Measurements from ENCODE around the gene RPL36A.
A peak's percentile ranks its signal among the peaks of the same experiment; 100 is the strongest.

RPL36A gene

DNA sequence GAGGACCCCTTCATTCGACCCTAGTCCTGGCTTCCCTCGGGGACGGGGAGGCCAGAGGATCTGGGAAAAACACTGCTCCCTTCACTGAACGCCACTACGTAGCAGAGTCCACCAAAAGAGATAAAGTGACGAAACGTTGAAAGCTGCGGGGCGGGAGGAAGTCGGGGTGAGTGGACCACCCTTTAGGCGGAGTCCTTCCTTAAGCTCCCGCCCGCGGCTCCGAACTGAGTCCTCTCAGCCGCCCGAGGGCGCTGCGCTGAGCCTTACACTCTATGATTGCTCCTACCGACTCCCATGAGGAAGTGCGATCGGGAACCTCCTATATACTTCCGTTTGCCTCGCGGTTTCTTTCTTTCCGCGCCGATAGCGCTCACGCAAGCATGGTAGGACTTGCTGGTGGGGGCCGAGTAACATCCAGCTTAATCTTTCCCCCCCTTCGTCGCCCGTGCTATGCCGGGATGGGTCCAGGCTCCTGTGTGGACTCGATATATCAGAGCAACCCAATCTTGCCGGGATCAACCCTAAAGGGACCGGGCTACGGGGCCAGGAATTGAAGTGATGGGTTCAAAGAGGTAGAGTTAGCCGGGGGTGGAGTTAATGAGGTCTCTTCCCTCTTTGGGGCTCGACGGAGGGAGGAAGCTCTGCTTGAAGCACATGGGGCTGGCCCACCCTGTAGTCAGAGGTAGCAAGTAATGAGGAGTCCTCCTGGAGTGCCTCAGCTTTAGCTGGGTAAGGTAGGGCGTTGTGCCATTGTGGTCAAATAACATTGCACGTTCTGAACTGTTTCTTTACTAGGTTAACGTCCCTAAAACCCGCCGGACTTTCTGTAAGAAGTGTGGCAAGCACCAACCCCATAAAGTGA lies at the start of gene RPL36A:
Gene RPL36A (plus strand): TSS at position 348 of the 862 bp plus-strand sequence. CDS start 33 bp downstream, at position 381.
- H3K4me3 ChIP-seq (ENCODE audit: low read depth, low read length) = peak within 1 kb of the TSS; percentile 66
- TF ChIP-seq, protein P1, sequence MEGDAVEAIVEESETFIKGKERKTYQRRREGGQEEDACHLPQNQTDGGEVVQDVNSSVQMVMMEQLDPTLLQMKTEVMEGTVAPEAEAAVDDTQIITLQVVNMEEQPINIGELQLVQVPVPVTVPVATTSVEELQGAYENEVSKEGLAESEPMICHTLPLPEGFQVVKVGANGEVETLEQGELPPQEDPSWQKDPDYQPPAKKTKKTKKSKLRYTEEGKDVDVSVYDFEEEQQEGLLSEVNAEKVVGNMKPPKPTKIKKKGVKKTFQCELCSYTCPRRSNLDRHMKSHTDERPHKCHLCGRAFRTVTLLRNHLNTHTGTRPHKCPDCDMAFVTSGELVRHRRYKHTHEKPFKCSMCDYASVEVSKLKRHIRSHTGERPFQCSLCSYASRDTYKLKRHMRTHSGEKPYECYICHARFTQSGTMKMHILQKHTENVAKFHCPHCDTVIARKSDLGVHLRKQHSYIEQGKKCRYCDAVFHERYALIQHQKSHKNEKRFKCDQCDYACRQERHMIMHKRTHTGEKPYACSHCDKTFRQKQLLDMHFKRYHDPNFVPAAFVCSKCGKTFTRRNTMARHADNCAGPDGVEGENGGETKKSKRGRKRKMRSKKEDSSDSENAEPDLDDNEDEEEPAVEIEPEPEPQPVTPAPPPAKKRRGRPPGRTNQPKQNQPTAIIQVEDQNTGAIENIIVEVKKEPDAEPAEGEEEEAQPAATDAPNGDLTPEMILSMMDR (IDR thresholded peaks at IDR 0.05; ENCODE audit: low read depth, low read length) = peak; percentile 63

DNA sequence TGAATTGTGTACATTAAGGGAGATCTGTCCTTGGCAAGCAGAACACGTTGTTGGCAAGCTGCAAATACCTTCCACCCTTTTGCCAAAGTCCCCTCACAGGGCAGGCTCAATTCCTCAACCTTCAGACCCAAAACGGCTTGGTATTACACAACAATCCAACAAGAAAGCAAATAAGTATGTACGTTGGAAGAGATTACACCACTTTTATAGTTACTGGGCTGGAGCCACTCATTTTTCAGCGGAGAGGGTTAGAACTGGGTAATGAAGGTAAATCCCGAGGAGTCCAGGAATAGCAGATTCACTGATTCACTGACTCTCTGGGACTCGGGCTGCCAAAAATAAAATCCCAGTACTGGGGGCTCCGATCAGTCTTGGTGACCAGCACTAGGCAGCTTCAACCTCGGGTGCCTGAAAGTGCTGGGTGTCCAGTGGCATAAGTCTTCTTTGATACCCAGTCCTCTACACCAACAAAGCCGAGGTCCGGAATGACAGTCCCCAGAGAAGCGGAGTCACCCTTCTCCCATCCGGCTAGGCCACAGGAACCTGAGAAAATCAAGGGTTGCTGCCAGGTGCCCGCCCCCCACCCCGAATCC lies 42.9 kb upstream of the RPL36A start:
- TF ChIP-seq, protein P1 (IDR thresholded peaks at IDR 0.05; ENCODE audit: low read depth, low read length) = no peak
- H3K4me3 ChIP-seq (ENCODE audit: low read depth, low read length) = peak overlapping the region; percentile 73

DNA sequence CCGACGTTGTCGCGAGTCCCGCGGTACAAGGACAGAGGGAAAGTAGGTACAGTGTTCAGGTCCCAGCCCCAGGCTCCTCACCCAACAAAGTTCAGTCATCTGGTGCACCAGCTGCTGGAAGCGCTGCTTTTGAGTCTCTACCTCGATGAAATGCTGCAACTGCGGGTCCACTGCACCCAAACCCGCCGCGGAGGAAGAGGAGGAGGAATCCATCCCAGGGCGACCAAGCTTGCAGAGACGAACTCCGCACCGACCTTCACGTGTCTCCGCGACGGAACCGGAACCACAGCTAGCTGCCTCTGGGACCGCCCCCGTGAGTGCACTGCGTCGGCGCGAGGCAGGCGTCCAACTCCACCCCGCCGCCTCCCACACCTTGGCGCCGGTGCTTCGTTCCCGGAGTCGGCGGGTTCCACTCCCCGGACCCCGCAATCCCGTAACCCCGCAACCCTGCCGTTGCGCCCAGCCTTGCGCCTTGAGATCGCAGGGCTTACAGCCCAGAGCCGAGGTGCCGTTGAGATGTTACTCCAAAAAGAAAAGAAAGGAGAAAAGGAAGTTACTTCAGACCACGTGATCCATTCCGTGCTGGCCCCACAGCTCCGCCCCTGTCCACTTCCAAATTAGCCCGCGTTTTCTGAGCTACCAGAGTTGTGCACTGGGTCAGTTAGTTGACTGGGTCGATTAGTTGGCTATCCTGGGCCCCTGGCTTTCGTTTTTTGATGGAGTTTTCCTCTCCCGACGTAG lies 42.2 kb upstream of the RPL36A start, which contains the start of gene TIMM8A:
Gene TIMM8A (minus strand): TSS at position 291 of the 741 bp plus-strand sequence. CDS start 78 bp downstream, at position 213.
- H3K4me3 ChIP-seq (ENCODE audit: low read depth, low read length) = peak within 1 kb of the TSS; percentile 73
- TF ChIP-seq, protein P1 (IDR thresholded peaks at IDR 0.05; ENCODE audit: low read depth, low read length) = no peak

DNA sequence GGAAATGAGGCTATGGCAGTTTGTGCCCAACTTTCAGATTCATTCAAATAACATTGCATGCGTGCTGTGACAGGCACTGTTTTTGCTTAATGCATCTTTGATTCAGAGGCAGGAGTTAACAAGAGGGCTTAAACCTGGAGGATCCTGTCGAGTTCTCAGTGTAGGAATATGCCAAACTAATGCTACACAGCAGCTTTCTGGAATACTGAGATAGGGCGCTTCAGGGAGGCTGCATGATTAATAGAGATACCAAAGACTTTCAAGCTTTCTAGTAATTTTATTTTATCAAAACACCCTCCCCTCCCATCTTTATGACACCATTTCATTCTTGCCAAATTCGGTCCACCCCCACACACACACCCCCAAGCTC lies 41.6 kb upstream of the RPL36A start:
- peak overlapping the region; percentile 73 for H3K4me3 ChIP-seq (ENCODE audit: low read depth, low read length)
- TF ChIP-seq, protein P1 (IDR thresholded peaks at IDR 0.05; ENCODE audit: low read depth, low read length) = no peak

DNA sequence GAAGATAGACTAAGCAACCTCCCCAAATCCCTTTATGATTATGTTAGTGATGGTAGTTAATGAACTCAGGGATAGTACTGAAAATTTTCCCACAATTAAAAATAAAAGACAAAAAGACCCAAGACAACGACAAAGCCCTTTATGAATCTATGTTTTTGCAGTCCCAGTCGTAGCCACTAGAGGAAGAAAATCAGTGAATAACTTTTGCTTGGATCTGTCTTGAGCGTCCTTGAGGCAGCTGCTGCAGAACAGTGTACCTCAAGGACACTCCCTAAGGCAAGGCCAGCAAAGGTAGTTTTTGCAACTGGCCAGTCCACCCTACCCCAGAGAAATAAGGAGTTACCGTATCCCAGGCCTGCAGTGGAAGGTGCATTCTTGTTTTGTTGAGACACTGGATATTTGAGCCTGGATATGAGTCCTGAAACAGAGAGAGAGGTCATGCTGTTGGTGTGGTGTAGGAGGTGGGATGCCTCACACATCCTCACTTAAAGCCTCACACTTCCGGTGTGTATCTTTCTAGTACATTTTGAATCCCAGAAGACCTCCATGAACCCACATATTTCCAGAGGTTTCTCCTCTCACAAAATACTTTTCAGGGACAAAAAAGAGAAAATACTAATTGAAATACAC lies 33.5 kb upstream of the RPL36A start:
- TF ChIP-seq, protein P1 (IDR thresholded peaks at IDR 0.05; ENCODE audit: low read depth, low read length) = peak; percentile 44; the same call in 1 of the 2 replicates

DNA sequence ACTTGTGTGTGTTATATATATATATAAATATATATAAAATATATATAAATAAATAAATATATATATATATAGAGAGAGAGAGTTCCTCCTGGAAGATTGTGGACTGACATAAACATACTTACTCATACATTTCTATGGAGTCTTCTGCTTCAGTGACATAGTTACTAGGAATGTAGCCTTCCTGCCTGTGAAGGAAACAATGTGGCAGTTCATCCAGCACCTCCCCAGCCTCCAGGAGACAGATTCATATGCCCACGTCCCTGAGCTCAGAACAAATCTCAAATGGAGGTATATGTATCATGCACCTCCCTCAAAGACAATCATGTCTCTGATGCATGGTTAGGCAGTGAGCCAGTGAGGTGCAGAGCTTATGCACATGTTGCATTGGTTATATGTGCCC lies 30.8 kb upstream of the RPL36A start:
- no peak overlapping the region for H3K4me3 ChIP-seq (ENCODE audit: low read depth, low read length)
- TF ChIP-seq, protein P1 (IDR thresholded peaks at IDR 0.05; ENCODE audit: low read depth, low read length) = no peak

More for the DNA sequence above, 33.5 kb upstream of the RPL36A start:
- no peak overlapping the region for H3K4me3 ChIP-seq (ENCODE audit: low read depth, low read length)
